ENCODE results near the gene RGS8. TPM values are rescaled to one million over a fixed set of nuclear protein-coding genes. Genes with fewer than 3 reads are reported as not detected.

RGS8 gene
- total and polyA plus RNA-seq, 2 of the 4 experiments (the other 2 are of a cell fraction), result not detected

GRCh38 chr1:182681568-182681912 is 2.8 kb downstream of the RGS8 start:
- ATAC-seq (ENCODE audit: low read depth) (no peak), DNase-seq (no peak)
- no peak overlapping the region for H4K8ac ChIP-seq (ENCODE audit: low read depth in 2 of 2, low read length in 2 of 2)
- H2AFZ ChIP-seq (replicated peaks; ENCODE audit: low read length, poor library complexity), result no peak overlapping the region
- no peak overlapping the region for H4K5ac ChIP-seq (ENCODE audit: low read depth, low read length)
- no peaks in the 10 kb centered on the region for H4K20me1 ChIP-seq (ENCODE audit: insufficient read depth, low read length)
- no peak overlapping the region for H3K27ac ChIP-seq (ENCODE audit: insufficient read depth, low read length)
- H3K14ac ChIP-seq (replicated peaks; ENCODE audit: low read depth, low read length), result no peak overlapping the region
- POLR2A ChIA-PET (ENCODE audit: unreplicated experiment), result no interaction called here
- H3K79me1 ChIP-seq (ENCODE audit: low read depth in 1 of 2, low read length in 2 of 2), result no peaks in the 10 kb centered on the region
- dilution Hi-C loops (cut with HindIII; ENCODE audit: low sequenced_read_pairs, unreplicated experiment), result no loop called here
- H3K9me3 ChIP-seq (ENCODE audit: control insufficient read depth, insufficient read depth, low read length), result no peaks in the 10 kb centered on the region
- no peak overlapping the region for H3K4me3 ChIP-seq (ENCODE audit: insufficient read depth, low read depth, low read length)
- BruUV-seq (replicated peaks), result no TSS peak
- H3K9me1 ChIP-seq (ENCODE audit: insufficient read depth, low read length), result no peaks in the 10 kb centered on the region
- H3K36me3 ChIP-seq (ENCODE audit: control insufficient read depth, insufficient read depth, low read length), result no peaks in the 10 kb centered on the region
- in situ Hi-C loops (cut with MboI; ENCODE audit: low sequenced_read_pairs), result no loop called here
- H2BK15ac ChIP-seq (ENCODE audit: low read depth, low read length), result no peak overlapping the region
- WGBS, 2 experiments (ENCODE audit: extremely low coverage in 2 of 2, insufficient read length in 1 of 2), result 0% methylated on average over 1 of the region's 8 CpGs; no CpG with 5 or more reads in 1 of the 2 experiments
- no peak overlapping the region for H3K4ac ChIP-seq (ENCODE audit: low read depth, low read length)
- CTCF ChIA-PET, result no interaction called here
- no peak overlapping the region for H3K4me2 ChIP-seq (ENCODE audit: low read depth, low read length)
- intact Hi-C loops (cut with micrococcal nuclease), result no loop called here
- H2BK20ac ChIP-seq (ENCODE audit: low read depth, low read length), result no peak overlapping the region
- no peak overlapping the region for H3K23ac ChIP-seq (ENCODE audit: low read depth, low read length)
- no peak overlapping the region for H3K56ac ChIP-seq (ENCODE audit: extremely low read depth, insufficient read depth, low read length)
- no peak overlapping the region for H2AK5ac ChIP-seq (ENCODE audit: low read depth, low read length)
- H3K9ac ChIP-seq (ENCODE audit: low read depth, low read length), result no peak overlapping the region
- TF ChIP-seq CEBPB (IDR thresholded peaks at IDR 0.05; ENCODE audit: low read depth, low read length), result no peak
- no peak for TF ChIP-seq MAZ (IDR thresholded peaks at IDR 0.05; ENCODE audit: borderline replicate concordance, low read depth, low read length)
- no peak for TF ChIP-seq RCOR1 (IDR thresholded peaks at IDR 0.05; ENCODE audit: insufficient replicate concordance, low read length)
- TF ChIP-seq RAD21 (IDR thresholded peaks at IDR 0.05; ENCODE audit: low read length), result no peak
- TF ChIP-seq NFE2L2 (IDR thresholded peaks at IDR 0.05; ENCODE audit: low read depth, low read length), result no peak
- TF ChIP-seq, protein P1, sequence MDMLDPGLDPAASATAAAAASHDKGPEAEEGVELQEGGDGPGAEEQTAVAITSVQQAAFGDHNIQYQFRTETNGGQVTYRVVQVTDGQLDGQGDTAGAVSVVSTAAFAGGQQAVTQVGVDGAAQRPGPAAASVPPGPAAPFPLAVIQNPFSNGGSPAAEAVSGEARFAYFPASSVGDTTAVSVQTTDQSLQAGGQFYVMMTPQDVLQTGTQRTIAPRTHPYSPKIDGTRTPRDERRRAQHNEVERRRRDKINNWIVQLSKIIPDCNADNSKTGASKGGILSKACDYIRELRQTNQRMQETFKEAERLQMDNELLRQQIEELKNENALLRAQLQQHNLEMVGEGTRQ (IDR thresholded peaks at IDR 0.05; ENCODE audit: low read depth, low read length), result no peak
- TF ChIP-seq ELK1 (IDR thresholded peaks at IDR 0.05; ENCODE audit: borderline replicate concordance, low read depth, low read length), result no peak
- no peak for TF ChIP-seq CHD1 (IDR thresholded peaks at IDR 0.05; ENCODE audit: low read depth, low read length)
- H2AK9ac ChIP-seq (replicated peaks; ENCODE audit: low read depth, low read length, poor library complexity), result no peak overlapping the region
- no peak overlapping the region for H2BK5ac ChIP-seq (ENCODE audit: low read depth, low read length, poor library complexity, severe bottlenecking)
- H3K18ac ChIP-seq (ENCODE audit: low read depth, low read length), result no peak overlapping the region
- peaks cover 18% of the 10 kb centered on the region for H3K27me3 ChIP-seq (ENCODE audit: control insufficient read depth, insufficient read depth, low read length)
- H3K4me1 ChIP-seq (ENCODE audit: control insufficient read depth, insufficient read depth, low read length), result no peaks in the 10 kb centered on the region
- no peak overlapping the region for H4K91ac ChIP-seq (ENCODE audit: insufficient read depth, low read depth, low read length)
- no peak overlapping the region for H2BK120ac ChIP-seq (ENCODE audit: low read depth, low read length)

Measured in IMR-90 (cell line).